Suprapubic skin (tissue), 3 donors: Measurements from ENCODE around the gene SEPTIN12.

Source experiments
- EP300 ChIP-seq: sonication (generic); formaldehyde crosslinking; IDR thresholded peaks from one replicate; pipeline ENCODE4 v1.6.1; 2017; ENCODE audit warnings: antibody characterized with exemption
- POLR2A ChIP-seq, 2 donors: fragments of 450-650 bp; IDR thresholded peaks; one replicate each; pipeline ENCODE4 v1.6.1; 2017; ENCODE audit warnings: antibody characterized with exemption in 2 of 2, mild to moderate bottlenecking in 2 of 2, moderate library complexity in 2 of 2
- TF ChIP-seq, protein P1 (sequence below), 2 donors: fragments of 200-600 bp in 1 of 2; fragments of 450-650 bp in 1 of 2; sonication (generic) in 1 of 2; IDR thresholded peaks; one replicate each; pipeline ENCODE4 v1.5.1; 2016 to 2019; ENCODE audit warnings: antibody characterized with exemption in 2 of 2, mild to moderate bottlenecking in 1 of 2, moderate library complexity in 1 of 2

DNA sequence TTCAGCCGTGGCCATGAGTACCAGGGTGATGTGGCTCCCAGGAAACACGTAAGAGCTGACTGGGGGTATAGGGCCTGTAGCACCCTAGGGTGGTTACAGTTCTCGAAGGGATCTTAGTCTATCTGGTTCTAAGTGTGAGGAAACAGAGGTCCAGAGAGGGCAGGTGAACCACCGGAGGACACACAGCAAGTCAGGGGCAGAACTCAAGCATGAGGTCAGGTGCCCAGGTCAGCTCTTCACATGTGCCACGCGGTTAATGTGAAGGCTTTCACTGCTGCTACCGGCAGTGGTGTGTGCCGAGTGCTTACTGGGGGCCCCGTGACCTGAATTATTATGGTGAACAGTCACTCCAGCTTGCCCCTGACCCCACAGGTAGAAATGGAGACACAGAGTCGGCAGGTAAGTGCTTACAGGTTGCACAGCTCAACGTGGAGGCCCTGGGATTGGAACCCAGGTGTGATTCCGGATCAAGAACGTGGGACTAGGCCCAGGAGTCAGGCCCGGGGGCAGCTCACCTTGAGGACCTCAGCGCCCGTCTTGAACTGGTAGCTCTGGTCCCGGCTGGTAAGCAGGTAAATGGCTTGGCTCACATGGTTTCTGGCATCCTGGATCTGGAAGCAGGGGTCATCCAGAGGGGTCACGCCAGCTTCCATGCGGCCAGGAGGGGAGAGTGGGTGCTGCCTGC, 11.2 kb upstream of the SEPTIN12 start:
- TF ChIP-seq, protein P1, sequence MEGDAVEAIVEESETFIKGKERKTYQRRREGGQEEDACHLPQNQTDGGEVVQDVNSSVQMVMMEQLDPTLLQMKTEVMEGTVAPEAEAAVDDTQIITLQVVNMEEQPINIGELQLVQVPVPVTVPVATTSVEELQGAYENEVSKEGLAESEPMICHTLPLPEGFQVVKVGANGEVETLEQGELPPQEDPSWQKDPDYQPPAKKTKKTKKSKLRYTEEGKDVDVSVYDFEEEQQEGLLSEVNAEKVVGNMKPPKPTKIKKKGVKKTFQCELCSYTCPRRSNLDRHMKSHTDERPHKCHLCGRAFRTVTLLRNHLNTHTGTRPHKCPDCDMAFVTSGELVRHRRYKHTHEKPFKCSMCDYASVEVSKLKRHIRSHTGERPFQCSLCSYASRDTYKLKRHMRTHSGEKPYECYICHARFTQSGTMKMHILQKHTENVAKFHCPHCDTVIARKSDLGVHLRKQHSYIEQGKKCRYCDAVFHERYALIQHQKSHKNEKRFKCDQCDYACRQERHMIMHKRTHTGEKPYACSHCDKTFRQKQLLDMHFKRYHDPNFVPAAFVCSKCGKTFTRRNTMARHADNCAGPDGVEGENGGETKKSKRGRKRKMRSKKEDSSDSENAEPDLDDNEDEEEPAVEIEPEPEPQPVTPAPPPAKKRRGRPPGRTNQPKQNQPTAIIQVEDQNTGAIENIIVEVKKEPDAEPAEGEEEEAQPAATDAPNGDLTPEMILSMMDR (IDR thresholded peaks at IDR 0.05), result no peak
- no peak for TF ChIP-seq EP300
- no peak for TF ChIP-seq POLR2A (IDR thresholded peaks at IDR 0.05)
